ENCODE measurements around the gene TMEM183A.
"Not testable (repeated sequence)": the region's sequence is repeated elsewhere in the genome, so short reads cannot be mapped to it uniquely, and the experiment has no call there.

Gene TMEM183A

DNA sequence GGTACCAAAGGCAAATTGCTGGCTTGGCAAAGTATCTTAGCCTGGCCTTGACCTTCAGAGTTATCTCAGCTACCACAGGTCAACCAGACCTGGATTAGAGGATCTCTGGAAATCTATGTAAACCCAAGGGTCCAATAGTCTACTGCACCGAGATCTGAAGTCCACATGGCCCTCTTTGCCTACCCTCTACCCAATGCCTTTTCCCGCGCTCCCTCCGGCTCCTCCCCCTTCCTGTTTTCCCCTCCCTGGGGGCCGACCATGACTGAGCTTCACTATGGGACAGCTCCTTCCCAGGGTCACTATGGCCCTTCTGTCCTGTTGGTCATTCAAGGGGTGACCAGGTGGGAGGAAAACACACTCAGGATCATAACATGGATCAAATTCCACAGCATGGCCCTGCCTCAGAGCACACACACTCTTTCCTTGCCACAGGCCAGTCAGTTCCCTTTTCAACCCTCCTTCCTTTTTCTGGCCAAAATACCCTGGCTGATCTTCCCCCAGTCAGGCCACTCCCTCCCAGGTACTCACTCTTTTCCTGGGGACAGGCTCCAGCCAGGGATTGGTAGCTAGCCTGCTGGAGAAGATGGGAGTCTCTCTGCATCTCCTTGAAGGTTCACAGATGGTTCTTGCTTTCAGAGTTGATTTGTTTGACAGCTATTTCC lies 19.1 kb upstream of the TMEM183A start:
- no peak for DNase-seq

DNA sequence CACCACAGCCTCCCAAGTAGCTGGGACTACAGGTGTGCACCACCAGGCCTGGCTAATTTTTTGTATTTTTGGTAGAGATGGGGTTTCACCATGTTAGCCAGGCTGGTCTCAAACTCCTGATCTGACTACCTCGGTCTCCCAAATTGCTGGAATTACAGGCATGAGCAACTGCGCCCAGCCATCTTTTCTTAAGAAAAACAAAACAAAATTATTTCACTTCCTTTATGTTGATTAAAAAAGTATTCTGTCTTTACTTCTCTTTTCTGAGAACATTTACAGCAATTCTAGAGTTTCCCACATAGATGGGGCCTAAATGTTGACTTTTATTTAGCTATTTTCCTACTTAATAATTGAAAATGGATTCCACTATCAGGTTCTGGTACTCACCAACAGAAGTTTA lies 17.3 kb upstream of the TMEM183A start:
- no peak for DNase-seq

DNA sequence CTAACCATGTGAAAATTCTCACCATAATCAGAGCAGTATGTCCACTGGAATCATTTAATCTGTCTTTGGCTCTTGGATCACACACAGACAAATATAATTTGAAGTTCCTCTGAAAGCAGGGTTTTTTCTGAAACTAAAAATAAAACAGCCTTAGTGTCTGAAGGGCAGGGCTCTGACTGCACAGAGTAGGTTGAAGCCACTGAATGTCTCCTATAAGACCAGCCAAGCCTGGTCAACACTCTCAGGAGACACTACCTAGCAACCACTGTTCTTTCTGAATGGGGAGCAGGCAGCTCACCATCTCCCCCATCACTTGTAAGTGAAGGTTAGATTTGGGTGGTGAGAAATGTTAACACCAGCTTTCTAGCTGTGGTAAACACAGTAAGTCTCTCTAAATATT lies 16.1 kb upstream of the TMEM183A start:
- DNase-seq, result no peak

DNA sequence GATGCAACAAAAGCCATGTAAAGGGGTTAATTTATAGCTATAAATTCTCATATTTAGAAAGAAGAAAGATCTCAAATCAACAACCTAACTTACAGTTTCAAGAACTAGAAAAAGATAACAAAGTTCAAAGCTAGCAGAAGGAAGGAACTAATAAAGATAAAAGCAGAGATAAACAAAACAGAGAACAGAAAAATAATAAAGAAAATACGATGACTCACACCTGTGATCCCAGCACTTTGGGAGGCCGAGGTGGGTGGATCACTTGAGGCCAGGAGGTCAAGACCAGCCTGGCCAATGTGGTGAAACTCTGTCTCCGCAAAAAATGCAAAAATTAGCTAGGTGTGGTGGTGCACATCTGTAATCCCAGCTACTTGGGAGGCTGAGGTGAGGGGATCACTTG lies 12.4 kb upstream of the TMEM183A start:
- DNase-seq, result no peak

DNA sequence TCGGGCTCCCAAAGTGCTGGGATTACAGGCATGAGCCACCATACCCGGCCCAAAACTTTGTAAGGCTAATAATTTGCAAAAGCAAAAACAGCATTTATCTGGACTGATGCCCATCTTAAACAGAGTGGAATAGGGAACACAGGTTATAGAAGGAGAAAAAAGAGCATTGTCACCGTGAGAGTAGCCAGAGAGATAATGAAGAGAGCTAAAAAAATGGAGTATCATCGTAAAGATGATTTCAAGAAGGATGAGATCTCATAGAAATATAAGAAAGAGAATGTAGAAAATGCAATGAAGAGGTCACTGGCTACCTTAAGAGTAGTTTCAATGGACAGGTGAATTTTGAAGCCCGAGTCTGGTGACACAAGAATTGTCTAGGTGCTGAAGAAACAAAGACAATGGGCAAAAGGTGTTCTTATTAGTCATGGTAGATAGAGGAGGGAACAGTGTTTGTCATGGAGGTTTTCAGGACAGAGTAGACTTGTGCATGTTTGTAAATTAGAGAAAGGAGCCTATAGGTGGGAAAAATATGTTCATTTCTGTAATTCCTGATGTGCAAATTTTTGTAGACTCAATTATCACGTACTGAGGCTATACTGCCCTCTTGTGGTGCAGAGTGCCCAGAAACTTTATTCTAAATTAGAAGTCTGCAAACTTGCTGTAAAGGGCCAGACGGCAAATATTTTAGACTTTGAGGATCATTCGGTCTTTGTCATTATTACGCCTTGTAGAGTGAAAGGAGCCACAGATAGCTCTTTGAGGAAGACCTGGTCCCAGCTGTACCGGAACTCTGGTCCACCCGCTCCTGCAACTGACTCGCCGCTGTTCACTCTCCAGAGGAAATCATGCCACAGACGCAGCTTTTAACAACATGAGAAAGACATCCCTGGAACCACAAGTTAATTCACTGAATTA lies 8.1 kb upstream of the TMEM183A start:
- peak in 1 of 2 experiments; percentile 7 for DNase-seq

DNA sequence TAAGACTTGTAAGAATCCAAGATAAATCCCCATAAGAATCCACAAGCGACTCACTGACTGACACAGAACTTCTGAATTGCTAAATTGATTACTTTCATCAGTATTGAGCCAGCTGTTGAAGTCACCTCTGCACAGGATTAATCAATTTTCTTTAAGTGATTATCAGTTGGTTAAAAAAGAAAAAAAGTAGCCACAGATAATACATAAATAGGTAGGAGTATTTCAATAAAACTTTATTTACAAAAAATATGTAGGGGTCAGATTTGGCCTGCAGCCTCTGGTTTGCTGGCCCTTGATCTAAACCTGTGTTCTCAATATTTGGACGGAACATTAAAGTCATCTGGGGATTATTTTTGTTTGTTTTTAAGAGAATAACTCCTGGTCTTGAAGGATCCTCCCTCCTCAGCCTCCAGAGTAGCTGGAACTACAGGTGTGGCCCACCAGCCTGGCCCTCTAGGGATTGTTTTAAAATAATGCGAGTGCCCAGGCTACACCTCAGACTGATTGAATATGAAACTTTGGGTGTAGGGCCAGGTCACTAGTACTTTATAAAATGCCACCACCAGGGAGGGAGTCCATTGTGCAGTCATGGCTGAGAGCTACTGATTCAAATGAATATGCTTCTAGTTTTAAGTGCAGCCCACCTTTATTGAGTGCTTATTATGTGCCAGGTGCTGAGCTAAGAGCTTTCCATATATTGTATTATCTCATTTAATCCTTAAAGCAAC lies 6.8 kb upstream of the TMEM183A start:
- no peak for DNase-seq

DNA sequence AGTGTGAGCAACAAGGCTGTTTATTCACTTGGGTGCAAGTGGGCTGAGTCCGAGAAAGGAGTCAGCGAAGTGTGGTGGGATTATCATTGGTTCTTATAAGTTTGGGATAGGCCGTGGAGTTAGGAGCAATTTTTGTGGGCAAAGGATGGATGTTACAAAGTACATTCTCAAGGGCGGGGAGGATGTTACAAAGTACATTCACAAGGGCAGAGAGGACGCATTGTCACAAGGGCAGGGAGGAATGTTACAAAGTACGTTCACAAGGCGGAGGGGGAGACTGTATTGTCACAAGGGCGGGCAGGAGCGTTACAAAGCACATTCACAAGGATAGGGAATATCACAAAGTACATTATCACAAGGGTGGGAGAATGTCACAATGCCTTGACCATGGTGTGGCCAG lies 5.2 kb upstream of the TMEM183A start:
- DNase-seq, result no peak

DNA sequence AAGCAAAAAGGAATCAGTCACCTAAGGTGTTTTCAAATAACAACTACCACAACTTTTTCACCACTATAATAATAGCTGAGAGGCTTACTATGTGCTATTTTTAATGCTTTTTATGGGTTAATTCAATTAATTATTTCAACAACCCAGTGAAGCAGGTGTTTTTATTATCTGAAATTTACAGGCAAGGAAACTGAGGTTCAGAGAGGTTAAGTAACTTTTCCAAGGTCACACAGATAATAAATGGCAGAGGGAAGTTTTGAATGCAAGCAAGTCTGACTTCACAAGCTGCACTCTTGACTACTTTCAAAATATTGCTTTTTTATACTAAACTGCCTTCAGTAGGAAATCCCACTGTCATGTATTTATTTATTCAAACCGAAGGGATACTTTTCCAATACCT lies 4.2 kb upstream of the TMEM183A start:
- no peak for DNase-seq

DNA sequence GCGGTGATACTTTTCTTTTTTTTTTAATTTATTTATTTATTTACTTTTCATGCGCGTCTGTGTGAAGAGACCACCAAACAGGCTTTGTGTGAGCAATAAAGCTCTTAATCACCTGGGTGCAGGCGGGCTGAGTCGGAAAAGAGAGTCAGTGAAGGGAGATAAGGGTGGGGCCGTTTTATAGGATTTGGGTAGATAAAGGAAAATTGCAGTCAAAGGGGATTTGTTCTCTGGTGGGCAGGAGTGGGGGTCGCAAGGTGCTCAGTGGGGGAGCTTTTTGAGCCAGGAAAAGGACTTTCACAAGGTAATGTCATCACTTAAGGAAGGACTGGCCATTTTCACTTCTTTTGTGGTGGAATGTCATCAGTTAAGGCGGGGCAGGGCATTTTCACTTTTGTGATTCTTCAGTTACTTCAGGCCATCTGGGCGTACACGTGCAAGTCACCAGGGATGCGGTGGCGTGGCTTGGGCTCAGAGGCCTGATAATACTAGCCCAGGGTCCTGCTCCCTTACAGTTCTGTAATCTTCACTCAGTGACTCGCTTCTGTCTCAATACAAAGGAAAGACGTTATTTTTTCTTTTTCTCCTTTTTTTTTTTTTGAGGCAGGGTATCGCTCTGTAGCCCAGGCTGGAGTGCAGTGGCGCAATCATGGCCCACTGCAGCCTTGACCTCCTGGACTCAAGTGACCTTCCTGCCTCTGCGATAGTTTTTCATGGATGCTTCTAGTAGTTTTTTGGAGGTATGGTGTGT lies 1.6 kb upstream of the TMEM183A start:
- not testable (repeated sequence) for DNase-seq

DNA sequence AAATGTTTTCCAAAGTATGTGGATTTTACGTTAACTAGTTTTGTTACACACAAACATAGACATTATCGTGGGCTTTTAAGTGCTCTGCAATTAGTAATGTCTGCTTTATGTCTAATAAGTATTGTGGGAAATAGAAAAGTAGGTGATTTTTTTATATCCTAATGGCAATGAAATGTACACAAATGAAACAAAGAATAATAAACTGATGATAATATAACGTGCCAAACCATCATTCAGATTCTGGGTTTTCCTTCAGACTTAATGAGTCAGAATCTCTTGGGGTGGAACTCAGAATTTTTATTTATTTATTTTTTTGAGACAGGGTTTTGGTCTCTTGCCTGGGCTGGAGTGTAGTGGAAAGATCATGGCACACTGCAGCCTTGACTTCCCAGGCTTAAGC lies 2.0 kb downstream of the TMEM183A start:
- no peak for DNase-seq

DNA sequence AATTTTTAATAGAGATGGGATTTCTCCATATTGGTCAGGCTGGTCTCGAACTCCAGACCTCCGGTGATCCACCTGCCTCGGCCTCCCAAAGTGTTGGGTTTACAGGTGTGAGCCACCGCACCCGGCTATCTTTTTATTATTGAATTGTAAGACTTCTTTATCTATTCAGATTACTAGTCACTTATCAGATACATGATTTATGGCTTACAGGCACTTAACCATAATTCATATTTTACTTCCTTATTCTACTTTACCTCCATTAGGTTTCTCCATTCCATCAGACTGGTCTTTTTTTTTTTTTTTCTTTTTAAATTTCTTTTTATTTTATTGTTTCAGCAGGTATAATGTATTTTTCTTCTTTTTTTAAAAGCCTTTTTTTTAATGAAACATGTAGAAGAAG lies 4.4 kb downstream of the TMEM183A start:
- no peak for DNase-seq

DNA sequence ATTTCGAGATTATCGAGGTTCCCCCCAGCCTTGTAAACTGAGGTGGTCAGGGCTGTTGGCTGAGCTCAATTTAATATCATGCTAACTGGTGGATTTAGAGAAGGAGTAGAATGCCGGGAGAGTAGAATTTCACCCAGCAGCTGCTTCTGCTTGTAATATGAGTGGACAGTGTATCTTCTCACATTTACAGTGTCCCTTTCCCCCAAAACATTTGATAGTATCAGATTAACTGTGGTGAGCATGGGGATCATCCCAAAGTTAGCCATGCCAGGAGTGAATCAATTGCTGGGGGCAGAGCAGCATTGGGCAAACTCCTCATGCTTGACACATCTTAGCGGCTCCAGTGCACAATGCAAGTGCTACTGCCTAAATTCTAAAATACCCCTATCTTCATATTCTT lies 9.9 kb downstream of the TMEM183A start:
- no peak for DNase-seq

DNA sequence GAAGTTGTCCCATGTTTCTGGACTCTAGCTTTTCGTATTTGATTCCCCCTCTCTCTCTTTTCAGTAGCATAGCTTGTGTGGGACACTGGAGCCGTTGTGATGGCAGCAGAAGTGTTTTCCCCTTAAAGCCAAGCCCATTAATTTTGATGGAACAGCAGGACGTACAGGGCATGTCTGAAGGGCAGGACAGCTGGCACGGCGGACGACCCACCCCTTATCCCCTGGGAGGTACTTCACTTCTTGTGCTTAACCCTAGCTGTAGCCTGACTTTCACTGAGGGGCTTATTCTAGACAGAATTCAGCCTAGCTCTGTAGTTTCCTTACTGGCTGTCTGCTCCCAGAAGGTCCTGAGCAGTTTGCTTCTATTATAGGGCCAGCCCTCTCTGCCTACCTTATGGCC lies 10.5 kb downstream of the TMEM183A start:
- no peak for DNase-seq

DNA sequence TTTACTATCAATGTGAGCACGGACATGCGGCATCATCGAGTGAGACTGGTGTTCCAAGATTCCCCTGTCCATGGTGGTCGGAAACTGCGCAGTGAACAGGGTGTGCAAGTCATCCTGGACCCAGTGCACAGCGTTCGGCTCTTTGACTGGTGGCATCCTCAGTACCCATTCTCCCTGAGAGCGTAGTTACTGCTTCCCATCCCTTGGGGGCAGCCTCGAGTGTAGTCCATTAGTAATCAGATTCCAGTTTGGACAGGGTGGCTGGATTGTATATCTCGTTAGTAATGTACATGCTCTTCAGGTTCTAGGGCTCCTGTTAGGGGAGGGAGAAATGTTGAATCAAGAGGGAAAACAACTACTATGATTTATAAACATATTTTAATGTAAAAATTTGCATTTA lies 15.7 kb downstream of the TMEM183A start:
- not testable (repeated sequence) for DNase-seq

DNA sequence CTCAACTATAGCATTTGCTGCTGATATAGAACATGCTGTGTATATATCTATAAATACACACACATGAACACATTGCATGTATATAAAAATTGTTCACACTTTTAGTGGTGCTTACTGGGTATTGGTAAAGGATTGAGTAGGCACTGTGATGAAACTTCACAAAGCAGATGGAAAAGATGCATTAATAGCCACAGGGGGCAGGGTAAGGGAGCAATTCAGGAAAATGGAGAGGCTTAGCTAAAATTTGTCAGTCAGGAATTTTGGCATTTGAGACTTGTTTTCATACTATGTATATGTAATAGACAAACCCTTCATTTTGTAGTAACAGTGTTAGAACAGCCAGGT lies 18.5 kb downstream of the TMEM183A start:
- no peak for DNase-seq

DNA sequence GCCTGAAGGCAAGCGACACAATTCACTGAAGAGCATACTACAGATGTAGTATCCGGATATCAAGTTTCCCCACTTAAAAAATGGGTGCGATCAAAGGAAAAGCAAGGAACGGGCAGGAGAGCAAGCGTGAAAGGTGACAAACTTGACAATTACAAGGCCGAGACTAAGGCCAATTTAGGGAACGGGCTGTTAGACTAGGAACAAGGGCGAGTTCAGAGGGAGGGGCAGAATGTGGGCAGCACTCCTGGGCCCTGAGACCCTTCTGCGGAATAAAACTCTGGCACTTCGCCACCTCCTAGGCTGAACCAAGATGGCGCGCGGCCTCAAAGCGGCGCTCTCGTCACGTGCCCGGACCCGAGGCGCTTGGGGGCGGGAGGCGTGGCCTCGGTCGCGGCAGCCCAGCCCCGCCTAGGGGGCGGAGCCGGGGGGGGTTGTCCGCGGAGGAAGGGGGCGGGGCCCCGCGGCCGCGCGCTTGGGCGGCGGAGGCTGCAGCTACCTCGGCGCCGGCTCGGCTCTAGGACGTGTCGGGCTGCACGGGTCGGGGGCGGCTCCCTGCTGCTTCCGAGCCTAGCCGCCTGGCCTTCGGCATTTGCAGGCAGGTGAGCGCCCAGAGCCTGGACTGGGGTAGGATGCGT lies 19.0 kb downstream of the TMEM183A start, which contains the start of gene PPFIA4:
PPFIA4 (plus strand) TSS at position 461 of the 635 bp plus-strand sequence. CDS start 12,518 bp downstream, outside the sequence.
- peak in 1 of 2 experiments; percentile 62 for DNase-seq

DNA sequence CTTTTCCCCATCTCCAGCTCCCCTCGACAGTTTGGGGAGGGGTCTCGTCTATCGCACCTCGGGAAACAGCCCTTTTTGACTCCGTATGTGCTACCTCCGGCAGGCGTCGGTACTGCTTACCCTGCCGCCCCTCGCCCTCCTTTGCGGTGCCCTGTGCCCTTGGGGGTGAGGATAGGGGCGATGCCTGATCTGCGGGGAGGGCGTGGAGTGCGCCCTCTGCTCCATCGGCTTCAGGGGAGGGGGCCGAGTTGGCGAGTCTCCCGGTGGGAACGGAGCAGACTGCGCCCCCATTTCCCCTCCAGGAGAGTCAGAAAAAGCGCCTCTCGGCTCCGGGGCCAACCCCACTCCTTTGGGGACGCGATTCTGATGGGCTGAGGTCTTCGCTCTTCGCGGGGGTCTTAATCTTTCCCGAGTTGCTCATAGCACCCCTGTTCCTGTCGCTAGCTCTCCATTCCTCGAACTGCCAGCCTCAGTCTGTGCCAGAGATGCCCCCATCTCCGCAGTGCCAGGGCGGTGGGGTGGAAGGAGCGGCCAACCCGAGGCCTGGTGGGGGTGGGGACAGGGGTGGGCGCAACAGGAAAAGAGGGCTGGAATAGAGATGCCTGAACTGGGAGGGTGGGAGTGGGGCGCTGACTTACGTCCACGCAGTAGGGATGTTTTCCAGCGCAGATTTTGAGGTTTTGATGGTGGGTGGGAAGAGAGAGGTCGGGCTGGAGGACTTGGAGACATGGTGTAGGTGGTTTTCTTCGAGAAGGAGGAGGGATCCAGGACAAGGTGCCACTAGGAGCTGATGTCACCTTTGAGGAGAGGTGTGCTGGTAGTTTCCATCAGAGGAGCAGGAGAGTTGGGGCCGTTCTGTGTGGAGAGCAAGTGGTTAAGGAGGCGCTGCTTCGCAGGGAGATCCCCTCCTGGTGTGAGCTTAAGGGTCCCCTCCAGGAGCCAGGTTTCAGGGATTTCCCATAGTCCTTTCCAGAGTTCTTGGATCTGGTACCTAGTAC lies 19.8 kb downstream of the TMEM183A start:
- DNase-seq, result no peak

DNA sequence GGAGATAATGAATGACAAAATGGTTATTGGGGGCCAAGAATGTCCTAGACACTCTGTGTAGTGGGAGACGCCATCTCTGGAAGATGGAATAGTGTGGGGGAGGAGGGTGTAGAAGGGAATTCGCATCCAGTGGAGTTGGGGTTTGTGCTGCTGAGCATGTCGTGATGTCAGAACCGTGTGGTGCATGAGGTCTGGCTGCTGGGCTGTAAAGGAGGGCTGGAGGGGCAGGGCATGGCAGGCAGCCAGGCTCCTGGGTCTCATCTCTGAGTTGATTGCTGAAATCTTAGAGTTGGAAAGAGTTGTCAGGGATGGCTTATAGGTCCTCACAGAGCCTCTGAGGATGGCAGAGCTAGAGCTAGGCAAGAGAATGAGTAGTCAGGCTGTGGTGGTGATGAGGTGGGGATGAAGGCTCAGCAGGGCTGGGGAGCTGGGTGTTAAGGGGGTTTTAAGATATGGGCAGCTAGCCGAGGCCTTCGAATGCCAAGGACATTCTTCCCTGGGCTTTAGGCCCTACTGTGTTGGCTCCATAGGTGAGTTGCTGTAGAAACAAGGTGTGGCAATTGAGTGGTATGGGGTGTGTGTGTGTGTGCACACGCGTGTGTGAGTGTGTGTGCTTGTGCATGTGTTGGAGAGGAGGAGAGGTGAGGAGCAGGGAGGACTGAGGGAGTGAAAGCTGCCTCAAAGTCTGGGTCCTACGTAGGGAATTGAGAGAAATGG lies 21.1 kb downstream of the TMEM183A start:
- DNase-seq, result no peak

DNA sequence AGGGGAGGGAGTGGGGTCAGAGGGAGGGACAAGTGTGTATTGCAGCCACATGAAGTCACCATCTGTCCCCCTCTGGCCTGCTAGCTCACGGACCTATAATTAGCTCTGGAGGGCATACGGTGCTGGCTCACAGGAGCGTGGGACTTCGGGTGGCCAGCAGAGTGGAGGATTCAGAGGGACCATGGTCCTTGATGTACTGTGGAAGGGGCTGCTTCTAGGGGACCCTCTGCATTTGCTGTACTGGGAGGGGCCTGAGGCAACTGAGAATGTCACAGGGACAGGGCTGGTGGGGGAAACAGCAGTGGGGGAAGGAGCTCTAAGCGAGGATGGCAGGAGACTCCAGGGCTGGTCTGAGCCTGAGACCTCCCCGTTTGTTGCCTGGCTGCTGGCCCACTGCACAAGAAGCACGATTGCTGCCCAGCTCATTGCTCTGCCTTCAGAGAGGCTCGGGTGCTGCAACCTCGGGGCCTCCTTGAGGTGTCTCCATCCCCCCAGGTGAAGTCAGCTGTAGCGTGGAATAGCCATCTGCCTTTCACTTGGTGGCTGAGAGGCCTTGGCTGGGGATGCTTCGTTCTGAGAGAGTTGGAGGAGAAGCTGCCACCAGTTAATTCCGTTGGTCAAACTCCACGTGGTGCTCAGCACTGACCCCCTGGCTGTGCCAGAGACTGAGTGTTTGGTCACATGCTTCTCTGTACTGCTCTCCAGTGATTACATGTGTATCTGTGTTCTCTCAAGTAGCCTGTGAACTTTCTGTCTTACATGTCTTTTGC lies 21.8 kb downstream of the TMEM183A start:
- peak; percentile 63 to 78 for DNase-seq

DNA sequence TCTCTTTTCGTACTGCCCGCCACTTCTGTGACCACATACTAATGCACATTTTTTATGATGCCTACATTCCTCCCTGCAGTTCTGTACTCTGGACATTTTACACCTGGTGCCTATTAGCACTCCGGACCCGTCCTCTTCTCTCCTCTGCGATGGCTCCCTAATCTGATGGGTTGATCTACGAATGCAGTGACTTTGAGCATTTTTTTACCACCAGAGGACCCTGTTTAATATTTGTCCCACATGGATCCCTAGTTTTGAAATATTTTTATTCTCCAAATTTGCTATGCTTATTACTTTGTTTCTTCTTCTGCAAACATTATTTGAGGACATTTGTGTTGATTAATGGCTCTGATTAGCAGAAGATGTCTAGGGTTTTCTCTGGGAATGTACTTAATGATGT lies 24.3 kb downstream of the TMEM183A start:
- no peak for DNase-seq

All from cerebellar nuclear complex (tissue), 1 donor.